Panc1 (cell line): ENCODE data around the gene SEMA3D.

ENCODE experiments used
- CTCF ChIP-seq: fragments of 450-650 bp; IDR thresholded peaks from 2 replicates; pipeline ENCODE4 v1.5.1; 2017; ENCODE audit warnings: mild to moderate bottlenecking
- POLR2AphosphoS5 ChIP-seq: IDR thresholded peaks from 2 replicates; pipeline ENCODE4 v1.6.1; 2012; ENCODE audit warnings: mild to moderate bottlenecking, low read depth, low read length, moderate library complexity
- REST ChIP-seq, 2 experiments: IDR thresholded peaks; 2 replicates each; pipeline ENCODE4 v1.6.1; 2011 to 2012; ENCODE audit warnings: low read depth in 2 of 2, control low read depth in 1 of 2, low read length in 1 of 2, mild to moderate bottlenecking in 1 of 2, moderate library complexity in 1 of 2; ENCODE audit not compliant: insufficient read depth in 1 of 2

- TF ChIP-seq CTCF (no peak), POLR2AphosphoS5 (no peak), REST (IDR thresholded peaks at IDR 0.05; ENCODE audit: insufficient read depth in 1 of 2, low read depth in 2 of 2, low read length in 1 of 2) (no peak)
These were observed 9.8 kb upstream of the SEMA3D start for GRCh38 chr7:85196696-85197095.
